ENCODE measurements around the gene NUDT3. TPM values are rescaled to one million over a fixed set of nuclear protein-coding genes. Genes with fewer than 3 reads are reported as not detected.
A peak's percentile ranks its signal among the peaks of the same experiment; 100 is the strongest.

NUDT3 gene
- total and polyA plus RNA-seq, 9 donors: 16.0 to 60.7 (median 50.2) TPM

- H3K9me3 ChIP-seq: no peaks in the 10 kb centered on the region
- intact Hi-C loops (cut with DNase I): no loop called here
- TF ChIP-seq POLR2A (IDR thresholded peaks at IDR 0.05) (no peak), EP300 (IDR thresholded peaks at IDR 0.05) (no peak)
- TF ChIP-seq, protein P1, sequence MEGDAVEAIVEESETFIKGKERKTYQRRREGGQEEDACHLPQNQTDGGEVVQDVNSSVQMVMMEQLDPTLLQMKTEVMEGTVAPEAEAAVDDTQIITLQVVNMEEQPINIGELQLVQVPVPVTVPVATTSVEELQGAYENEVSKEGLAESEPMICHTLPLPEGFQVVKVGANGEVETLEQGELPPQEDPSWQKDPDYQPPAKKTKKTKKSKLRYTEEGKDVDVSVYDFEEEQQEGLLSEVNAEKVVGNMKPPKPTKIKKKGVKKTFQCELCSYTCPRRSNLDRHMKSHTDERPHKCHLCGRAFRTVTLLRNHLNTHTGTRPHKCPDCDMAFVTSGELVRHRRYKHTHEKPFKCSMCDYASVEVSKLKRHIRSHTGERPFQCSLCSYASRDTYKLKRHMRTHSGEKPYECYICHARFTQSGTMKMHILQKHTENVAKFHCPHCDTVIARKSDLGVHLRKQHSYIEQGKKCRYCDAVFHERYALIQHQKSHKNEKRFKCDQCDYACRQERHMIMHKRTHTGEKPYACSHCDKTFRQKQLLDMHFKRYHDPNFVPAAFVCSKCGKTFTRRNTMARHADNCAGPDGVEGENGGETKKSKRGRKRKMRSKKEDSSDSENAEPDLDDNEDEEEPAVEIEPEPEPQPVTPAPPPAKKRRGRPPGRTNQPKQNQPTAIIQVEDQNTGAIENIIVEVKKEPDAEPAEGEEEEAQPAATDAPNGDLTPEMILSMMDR (IDR thresholded peaks at IDR 0.05): no peak
- H3K4me3 ChIP-seq: peak overlapping the region; percentile 63
- no peaks in the 10 kb centered on the region for H3K27me3 ChIP-seq
- 0 to 1% (median 1%) methylated on average over 4 to 78 of the region's 78 CpGs for WGBS, 3 donors
- no peaks in the 10 kb centered on the region for H3K4me1 ChIP-seq (ENCODE audit: insufficient read depth)
- H3K27ac ChIP-seq: peak overlapping the region in 1 of 2 donors; percentile 53
- H3K36me3 ChIP-seq: no peaks in the 10 kb centered on the region
- peak in 1 of 5 donors; percentile 55 for DNase-seq
Observed at GRCh38 chr6:34237316-34237721, 155.2 kb downstream of the NUDT3 start.

- H3K4me1 ChIP-seq (ENCODE audit: insufficient read depth): no peaks in the 10 kb centered on the region
- peak within 1 kb of the TSS; percentile 6 to 77 for H3K27ac ChIP-seq
- peak within 1 kb of the TSS; percentile 63 for H3K4me3 ChIP-seq
- intact Hi-C loops (cut with DNase I): no loop called here
- 2 to 3% (median 2%) methylated on average over 66 to 91 of the region's 91 CpGs for WGBS, 3 donors
- no peaks in the 10 kb centered on the region for H3K27me3 ChIP-seq
- peak; percentile 70 to 82 (median 78) for DNase-seq
- TF ChIP-seq EP300 (IDR thresholded peaks at IDR 0.05) (no peak), POLR2A (IDR thresholded peaks at IDR 0.05) (peak; percentile 42)
- H3K9me3 ChIP-seq: no peaks in the 10 kb centered on the region
- H3K36me3 ChIP-seq: no peaks in the 10 kb centered on the region
Observed at GRCh38 chr6:34236443-34237315, 155.8 kb downstream of the NUDT3 start, which contains the start of gene HMGA1. Gene HMGA1 (plus strand): TSS chr6:34236873. CDS start chr6:34240781, 3,908 bp downstream.

DNA sequence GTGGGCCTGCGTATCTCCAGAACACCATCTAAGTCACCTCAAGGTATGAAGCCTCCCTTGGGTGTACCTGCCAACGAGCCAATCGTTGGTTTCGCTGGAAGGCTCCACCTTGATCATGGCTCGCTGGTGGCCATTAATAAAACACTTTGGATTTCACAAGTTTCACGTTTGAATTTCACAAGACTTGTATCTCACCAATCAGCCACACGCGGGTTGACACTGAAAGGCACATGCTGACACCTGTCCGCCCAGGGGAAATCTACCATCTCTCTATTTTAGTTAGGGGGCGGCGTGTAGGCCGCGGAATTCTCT lies 156.4 kb downstream of the NUDT3 start:
- peak overlapping the region; percentile 6 to 76 for H3K27ac ChIP-seq
- WGBS, 3 donors: 49 to 62% (median 49%) methylated on average over 13 of the region's 13 CpGs
- H3K4me3 ChIP-seq: peak overlapping the region; percentile 63
- no peaks in the 10 kb centered on the region for H3K9me3 ChIP-seq
- no peaks in the 10 kb centered on the region for H3K27me3 ChIP-seq
- TF ChIP-seq EP300 (IDR thresholded peaks at IDR 0.05) (no peak), POLR2A (IDR thresholded peaks at IDR 0.05) (no peak)
- TF ChIP-seq, protein P1 (IDR thresholded peaks at IDR 0.05): no peak
- intact Hi-C loops (cut with DNase I): no loop called here
- H3K36me3 ChIP-seq: no peaks in the 10 kb centered on the region
- no peak for DNase-seq
- H3K4me1 ChIP-seq (ENCODE audit: insufficient read depth): no peaks in the 10 kb centered on the region

DNA sequence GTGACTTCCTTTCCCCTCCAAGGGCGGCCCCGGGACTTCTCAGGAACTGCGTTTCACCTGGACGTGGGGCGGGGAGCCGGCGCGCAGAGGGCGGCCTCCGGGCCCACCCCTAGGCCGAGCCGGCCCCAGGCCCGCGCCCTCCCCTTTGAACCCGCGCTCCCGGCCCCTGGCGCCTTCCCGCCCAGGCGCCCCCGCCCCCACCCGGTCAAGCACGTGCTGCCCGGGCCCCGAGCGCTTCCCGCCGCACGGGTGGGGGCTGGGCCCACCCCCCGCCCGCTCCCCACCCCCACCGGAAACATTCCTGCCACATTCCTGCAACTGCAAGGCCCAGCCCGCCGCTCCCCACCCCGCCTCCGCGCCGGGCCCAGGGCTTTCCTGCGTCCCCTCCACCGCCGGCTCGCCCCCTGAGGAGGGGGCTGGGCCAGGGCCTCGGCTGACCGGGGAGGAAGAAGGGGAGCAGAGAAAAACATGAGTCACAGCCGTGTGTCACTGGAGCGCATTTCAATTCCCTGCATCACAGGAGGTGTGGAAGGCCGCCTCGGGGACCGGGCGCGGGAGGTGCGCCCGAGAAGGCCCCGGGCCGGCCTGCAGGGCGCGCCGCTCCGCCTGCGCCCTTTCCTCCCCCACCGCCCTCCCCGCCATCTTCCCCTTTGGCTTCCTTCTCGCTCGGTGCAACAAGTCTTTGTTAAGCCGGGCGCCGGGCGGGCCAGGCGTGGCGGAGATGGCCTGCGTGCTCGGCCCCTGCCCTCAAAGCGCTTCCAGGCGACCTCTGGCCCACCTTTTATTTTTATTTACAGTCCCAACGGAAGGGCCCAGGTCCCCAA lies 156.9 kb downstream of the NUDT3 start:
- intact Hi-C loops (cut with DNase I): no loop called here
- H3K4me3 ChIP-seq: peak overlapping the region; percentile 63
- TF ChIP-seq, protein P1 (IDR thresholded peaks at IDR 0.05): no peak
- no peak for TF ChIP-seq POLR2A (IDR thresholded peaks at IDR 0.05)
- no peak for TF ChIP-seq EP300 (IDR thresholded peaks at IDR 0.05)

More for the DNA sequence above, 156.9 kb downstream of the NUDT3 start:
- H3K4me1 ChIP-seq (ENCODE audit: insufficient read depth): no peaks in the 10 kb centered on the region
- H3K36me3 ChIP-seq: no peaks in the 10 kb centered on the region
- peak in 4 of 5 donors; percentile 48 to 59 (median 53) for DNase-seq
- H3K27ac ChIP-seq: peak overlapping the region; percentile 6 to 76
- H3K9me3 ChIP-seq: no peaks in the 10 kb centered on the region
- 22 to 31% (median 25%) methylated on average over 45 to 75 of the region's 75 CpGs for WGBS, 3 donors
- no peaks in the 10 kb centered on the region for H3K27me3 ChIP-seq

All from ovary (tissue), 9 donors.